ENCODE measurements around the gene RBM23. TPM values are rescaled to one million over a fixed set of nuclear protein-coding genes. Genes with fewer than 3 reads are reported as not detected.
"Not testable (repeated sequence)": the region's sequence is repeated elsewhere in the genome, so short reads cannot be mapped to it uniquely, and the experiment has no call there.

RBM23 gene
- total RNA-seq, 1 donor from 2014 or later = 110 TPM

- TF ChIP-seq, protein P1, sequence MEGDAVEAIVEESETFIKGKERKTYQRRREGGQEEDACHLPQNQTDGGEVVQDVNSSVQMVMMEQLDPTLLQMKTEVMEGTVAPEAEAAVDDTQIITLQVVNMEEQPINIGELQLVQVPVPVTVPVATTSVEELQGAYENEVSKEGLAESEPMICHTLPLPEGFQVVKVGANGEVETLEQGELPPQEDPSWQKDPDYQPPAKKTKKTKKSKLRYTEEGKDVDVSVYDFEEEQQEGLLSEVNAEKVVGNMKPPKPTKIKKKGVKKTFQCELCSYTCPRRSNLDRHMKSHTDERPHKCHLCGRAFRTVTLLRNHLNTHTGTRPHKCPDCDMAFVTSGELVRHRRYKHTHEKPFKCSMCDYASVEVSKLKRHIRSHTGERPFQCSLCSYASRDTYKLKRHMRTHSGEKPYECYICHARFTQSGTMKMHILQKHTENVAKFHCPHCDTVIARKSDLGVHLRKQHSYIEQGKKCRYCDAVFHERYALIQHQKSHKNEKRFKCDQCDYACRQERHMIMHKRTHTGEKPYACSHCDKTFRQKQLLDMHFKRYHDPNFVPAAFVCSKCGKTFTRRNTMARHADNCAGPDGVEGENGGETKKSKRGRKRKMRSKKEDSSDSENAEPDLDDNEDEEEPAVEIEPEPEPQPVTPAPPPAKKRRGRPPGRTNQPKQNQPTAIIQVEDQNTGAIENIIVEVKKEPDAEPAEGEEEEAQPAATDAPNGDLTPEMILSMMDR (IDR thresholded peaks at IDR 0.05; ENCODE audit: unreplicated experiment) = no peak
- H3K4me1 Mint-ChIP-seq (ENCODE audit: low read depth) = peaks cover 3% of the 10 kb centered on the region
- no peaks in the 10 kb centered on the region for H3K27me3 Mint-ChIP-seq
These were observed 62.5 kb downstream of the RBM23 start for GRCh38 chr14:22856428-22856827.

DNA sequence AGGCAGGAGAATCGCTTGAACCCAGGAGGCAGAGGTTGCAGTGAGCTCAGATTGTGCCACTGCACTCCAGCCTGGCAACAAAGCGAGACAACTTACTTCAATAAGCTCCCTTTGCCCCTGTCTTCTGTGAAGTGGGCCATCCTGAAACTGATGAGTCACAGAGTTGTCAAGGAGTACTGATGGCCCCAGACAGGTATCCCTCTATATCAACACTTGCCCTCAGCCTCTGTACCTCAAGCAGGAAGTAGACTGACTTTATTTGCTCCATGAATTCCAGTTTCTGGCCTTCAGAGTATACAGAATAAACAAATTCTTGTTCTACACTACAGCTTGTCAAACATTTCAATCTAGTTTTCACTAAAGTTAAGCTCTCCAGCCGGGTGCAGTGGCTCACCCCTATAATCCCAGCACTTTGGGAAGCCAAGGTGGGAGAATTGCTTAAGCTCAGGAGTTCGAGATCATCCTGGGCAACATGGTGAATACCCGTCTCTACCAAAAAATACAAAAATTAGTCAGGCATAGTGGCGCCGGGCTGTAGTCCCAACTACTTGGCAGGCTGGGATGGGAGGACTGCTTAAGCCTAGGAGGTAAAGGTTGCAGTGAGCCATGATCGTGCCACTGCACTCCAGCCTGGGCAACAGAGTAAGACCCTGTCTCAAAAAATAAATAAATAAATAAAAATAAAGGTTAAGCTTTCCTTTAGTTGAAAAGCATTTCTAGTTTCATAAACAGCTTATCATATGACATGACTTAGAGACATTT, 63.8 kb downstream of the RBM23 start:
- Mint-ChIP-seq H3K36me3 (ENCODE audit: insufficient read depth) (no peaks in the 10 kb centered on the region), H3K27me3 (no peaks in the 10 kb centered on the region), H3K9me3 (ENCODE audit: low read depth) (no peaks in the 10 kb centered on the region), H3K27ac (peak overlapping the region; percentile 56), H3K4me1 (ENCODE audit: low read depth) (peaks cover 3% of the 10 kb centered on the region), H3K4me3 (ENCODE audit: low read depth) (no peak overlapping the region)
- TF ChIP-seq, protein P1 (IDR thresholded peaks at IDR 0.05; ENCODE audit: unreplicated experiment) = no peak
- no peak for DNase-seq (ENCODE audit: low spot score, unreplicated experiment)

More at GRCh38 chr14:22856428-22856827, 62.5 kb downstream of the RBM23 start:
- DNase-seq (ENCODE audit: low spot score, unreplicated experiment) = no peak
- Mint-ChIP-seq H3K9me3 (ENCODE audit: low read depth) (no peaks in the 10 kb centered on the region), H3K36me3 (ENCODE audit: insufficient read depth) (no peaks in the 10 kb centered on the region), H3K27ac (no peak overlapping the region), H3K4me3 (ENCODE audit: low read depth) (no peak overlapping the region)

DNA sequence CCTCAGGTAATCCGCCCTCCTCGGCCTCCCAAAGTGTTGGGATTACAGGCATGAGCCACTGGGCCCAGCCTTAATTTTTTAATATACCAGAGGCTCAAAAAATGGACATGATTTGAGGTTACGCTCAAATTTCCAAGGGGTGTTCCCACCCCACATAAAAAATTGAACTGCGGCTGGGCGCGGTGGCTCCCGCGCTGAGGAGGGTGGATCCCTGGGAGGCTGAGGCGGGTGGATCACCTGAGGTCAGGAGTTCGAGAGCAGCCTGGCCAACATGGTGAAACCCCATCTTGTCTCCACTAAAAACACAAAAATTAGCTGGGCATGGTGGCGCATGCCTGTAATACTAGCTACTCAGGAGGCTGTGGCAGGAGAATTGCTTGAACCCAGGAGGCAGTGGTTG, 64.7 kb downstream of the RBM23 start:
- not testable (repeated sequence) for H3K36me3 Mint-ChIP-seq (ENCODE audit: insufficient read depth); H3K27me3 Mint-ChIP-seq; H3K4me3 Mint-ChIP-seq (ENCODE audit: low read depth); DNase-seq (ENCODE audit: low spot score, unreplicated experiment); H3K9me3 Mint-ChIP-seq (ENCODE audit: low read depth); H3K4me1 Mint-ChIP-seq (ENCODE audit: low read depth); H3K27ac Mint-ChIP-seq

DNA sequence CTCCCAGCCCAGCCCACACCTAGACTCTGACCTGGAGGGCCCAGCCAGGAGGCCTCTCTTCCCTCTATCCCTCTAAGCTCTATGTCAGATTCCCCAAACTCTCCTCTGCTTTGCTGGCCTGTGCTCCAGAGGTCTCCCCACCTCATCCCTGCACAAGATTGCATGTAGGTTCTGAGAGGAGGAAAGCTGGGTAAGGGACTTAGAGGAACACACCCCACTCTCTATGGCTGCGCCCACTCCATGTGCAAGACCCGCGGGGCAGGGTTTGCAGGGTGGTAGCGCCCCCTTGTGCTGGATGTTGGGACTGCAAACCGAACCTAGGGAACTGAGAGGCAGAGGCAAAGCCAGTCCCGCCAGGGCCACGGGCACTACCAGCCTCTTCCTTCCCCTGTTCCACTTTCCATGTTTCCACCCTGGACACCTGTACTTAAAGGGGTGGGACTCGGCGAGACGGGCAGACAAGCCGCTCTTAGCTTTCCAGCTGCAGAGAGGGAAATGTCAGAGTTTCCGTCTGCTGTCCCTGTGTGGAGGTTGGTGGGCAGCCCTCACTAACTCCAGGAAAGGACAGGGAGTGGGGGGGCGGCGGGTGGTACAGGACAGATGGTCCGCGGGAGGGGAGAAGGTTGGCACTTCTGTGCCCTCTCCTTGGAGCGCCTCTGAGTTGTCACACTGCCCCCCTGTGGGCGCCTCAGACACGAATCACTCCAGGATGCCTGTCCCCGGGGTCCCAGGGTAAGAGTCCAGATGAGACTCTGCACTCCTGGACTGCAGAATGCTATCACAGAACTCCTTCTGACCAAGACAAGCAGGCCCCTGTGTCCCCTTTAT, 65.8 kb downstream of the RBM23 start:
- Mint-ChIP-seq H3K9me3 (ENCODE audit: low read depth) (no peaks in the 10 kb centered on the region), H3K27ac (peak overlapping the region; percentile 88), H3K4me1 (ENCODE audit: low read depth) (peaks cover 3% of the 10 kb centered on the region), H3K4me3 (ENCODE audit: low read depth) (peak overlapping the region; percentile 67), H3K27me3 (no peaks in the 10 kb centered on the region), H3K36me3 (ENCODE audit: insufficient read depth) (no peaks in the 10 kb centered on the region)
- DNase-seq (ENCODE audit: low spot score, unreplicated experiment) = peak; percentile 93
- TF ChIP-seq, protein P1 (IDR thresholded peaks at IDR 0.05; ENCODE audit: unreplicated experiment) = peak; percentile 87

DNA sequence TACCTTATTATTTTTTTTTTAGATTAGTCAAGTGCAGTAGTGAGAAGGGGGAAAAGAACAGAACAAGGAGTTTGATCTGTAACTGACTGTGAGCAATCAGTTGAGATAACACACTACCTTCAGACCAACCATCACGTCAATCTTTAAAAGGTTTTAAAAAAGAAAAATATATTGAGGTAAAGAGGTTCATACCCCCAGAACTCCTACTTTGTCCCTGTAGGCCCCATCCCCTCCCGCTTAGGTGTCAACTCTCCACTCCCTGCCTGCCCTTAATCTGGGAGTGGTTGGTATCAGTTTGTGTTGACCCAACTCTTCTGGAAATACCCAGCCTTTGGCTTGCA, 66.4 kb downstream of the RBM23 start:
- TF ChIP-seq, protein P1 (IDR thresholded peaks at IDR 0.05; ENCODE audit: unreplicated experiment) = no peak
- no peaks in the 10 kb centered on the region for H3K27me3 Mint-ChIP-seq
- no peaks in the 10 kb centered on the region for H3K9me3 Mint-ChIP-seq (ENCODE audit: low read depth)
- no peak overlapping the region for H3K4me3 Mint-ChIP-seq (ENCODE audit: low read depth)
- peak overlapping the region; percentile 88 for H3K27ac Mint-ChIP-seq
- H3K36me3 Mint-ChIP-seq (ENCODE audit: insufficient read depth) = no peaks in the 10 kb centered on the region
- DNase-seq (ENCODE audit: low spot score, unreplicated experiment) = no peak
- peaks cover 5% of the 10 kb centered on the region for H3K4me1 Mint-ChIP-seq (ENCODE audit: low read depth)

DNA sequence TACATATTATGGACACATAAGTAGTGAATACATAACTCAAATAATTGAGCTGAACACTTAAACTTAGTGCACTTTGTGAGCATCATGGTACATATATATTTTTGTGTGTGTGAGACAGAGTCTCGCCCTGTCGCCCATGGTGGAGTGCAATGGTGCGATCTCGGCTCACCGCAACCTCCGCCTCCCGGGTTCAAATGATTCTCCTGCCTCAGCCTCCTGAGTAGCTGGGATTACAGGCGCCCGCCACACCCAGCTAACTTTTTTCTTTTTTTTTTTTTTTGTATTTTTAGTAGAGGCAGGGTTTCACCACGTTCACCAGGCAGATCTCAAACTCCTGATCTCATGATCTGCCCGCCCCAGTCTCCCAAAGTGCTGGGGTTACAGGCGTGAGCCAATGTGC, 66.8 kb downstream of the RBM23 start:
- H3K4me3 Mint-ChIP-seq (ENCODE audit: low read depth); DNase-seq (ENCODE audit: low spot score, unreplicated experiment); H3K36me3 Mint-ChIP-seq (ENCODE audit: insufficient read depth); H3K27me3 Mint-ChIP-seq; H3K4me1 Mint-ChIP-seq (ENCODE audit: low read depth); H3K9me3 Mint-ChIP-seq (ENCODE audit: low read depth); H3K27ac Mint-ChIP-seq: not testable (repeated sequence)
